ENCODE measurements around the gene BTG2.
"Not testable (repeated sequence)": the region's sequence is repeated elsewhere in the genome, so short reads cannot be mapped to it uniquely, and the experiment has no call there.

BTG2 gene

DNA sequence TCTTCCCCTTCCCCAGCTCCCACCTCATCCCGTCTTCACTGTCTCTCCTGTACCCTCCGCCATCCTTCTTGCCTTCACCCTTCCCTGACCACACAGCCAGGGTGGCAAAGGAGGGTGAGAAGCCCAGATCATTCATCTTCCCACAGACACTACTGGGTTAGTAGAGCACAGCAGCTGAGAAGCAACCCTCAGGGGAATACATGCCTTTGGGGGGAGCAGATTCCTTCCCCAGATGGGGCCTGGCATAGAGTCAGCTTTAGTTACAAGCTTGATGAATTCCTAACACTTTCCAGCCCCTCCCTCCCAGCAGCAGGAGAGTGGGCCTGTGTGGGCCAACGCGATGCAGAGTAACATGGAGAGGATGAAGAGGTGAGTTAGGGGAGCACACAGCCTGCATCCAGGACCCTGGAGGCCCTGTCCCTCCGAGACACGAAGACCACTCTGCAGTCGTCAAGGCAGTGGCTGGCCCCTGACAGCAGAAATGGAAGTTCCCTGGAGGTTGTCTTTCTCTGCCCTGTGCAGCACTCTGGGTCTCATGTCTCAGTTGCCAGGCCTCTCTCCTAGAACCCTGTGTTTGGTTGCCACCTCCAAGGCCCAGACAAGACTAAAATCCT is 8.8 kb upstream of the BTG2 start:
- no peak for DNase-seq (ENCODE audit: low read depth)
- H3K4me3 ChIP-seq (replicated peaks; ENCODE audit: low read depth, low read length): no peak overlapping the region
- TF ChIP-seq, protein P1, sequence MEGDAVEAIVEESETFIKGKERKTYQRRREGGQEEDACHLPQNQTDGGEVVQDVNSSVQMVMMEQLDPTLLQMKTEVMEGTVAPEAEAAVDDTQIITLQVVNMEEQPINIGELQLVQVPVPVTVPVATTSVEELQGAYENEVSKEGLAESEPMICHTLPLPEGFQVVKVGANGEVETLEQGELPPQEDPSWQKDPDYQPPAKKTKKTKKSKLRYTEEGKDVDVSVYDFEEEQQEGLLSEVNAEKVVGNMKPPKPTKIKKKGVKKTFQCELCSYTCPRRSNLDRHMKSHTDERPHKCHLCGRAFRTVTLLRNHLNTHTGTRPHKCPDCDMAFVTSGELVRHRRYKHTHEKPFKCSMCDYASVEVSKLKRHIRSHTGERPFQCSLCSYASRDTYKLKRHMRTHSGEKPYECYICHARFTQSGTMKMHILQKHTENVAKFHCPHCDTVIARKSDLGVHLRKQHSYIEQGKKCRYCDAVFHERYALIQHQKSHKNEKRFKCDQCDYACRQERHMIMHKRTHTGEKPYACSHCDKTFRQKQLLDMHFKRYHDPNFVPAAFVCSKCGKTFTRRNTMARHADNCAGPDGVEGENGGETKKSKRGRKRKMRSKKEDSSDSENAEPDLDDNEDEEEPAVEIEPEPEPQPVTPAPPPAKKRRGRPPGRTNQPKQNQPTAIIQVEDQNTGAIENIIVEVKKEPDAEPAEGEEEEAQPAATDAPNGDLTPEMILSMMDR (IDR thresholded peaks at IDR 0.05; ENCODE audit: low read length, missing control alignments): no peak

- no peak for DNase-seq (ENCODE audit: low read depth)
- no peak overlapping the region for H3K4me3 ChIP-seq (replicated peaks; ENCODE audit: low read depth, low read length)
- TF ChIP-seq, protein P1 (IDR thresholded peaks at IDR 0.05; ENCODE audit: low read length, missing control alignments): no peak
Observed at GRCh38 chr1:203299169-203299568, 6.2 kb upstream of the BTG2 start.

GRCh38 chr1:203299719-203300429 is 5.4 kb upstream of the BTG2 start:
- DNase-seq (ENCODE audit: low read depth); H3K4me3 ChIP-seq (replicated peaks; ENCODE audit: low read depth, low read length): not testable (repeated sequence)

GRCh38 chr1:203300441-203301330 is 4.6 kb upstream of the BTG2 start:
- H3K4me3 ChIP-seq (replicated peaks; ENCODE audit: low read depth, low read length): no peak overlapping the region
- TF ChIP-seq, protein P1 (IDR thresholded peaks at IDR 0.05; ENCODE audit: low read length, missing control alignments): no peak
- no peak for DNase-seq (ENCODE audit: low read depth)

GRCh38 chr1:203301331-203301668 is 4.0 kb upstream of the BTG2 start:
- no peak for DNase-seq (ENCODE audit: low read depth)
- H3K4me3 ChIP-seq (replicated peaks; ENCODE audit: low read depth, low read length): no peak overlapping the region
- TF ChIP-seq, protein P1 (IDR thresholded peaks at IDR 0.05; ENCODE audit: low read length, missing control alignments): no peak

DNA sequence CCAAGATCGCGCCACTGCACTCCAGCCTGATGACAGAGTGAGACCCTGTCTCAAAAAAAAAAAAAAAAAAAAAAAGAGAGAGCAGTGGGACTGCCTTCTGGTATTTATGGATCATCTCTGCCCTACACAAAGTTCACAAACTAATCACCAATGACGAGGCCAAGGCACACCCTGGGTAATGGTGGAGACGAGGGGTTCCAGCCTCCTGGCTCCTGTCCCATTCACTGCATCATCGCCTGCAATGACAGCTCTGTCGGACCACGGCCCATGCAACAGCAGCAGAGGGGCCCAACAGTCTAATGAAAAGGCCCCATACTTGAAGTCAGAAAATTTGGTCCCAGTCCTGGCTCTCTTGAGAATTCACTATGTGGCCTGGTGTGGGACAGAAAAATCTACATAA is 2.9 kb upstream of the BTG2 start:
- H3K4me3 ChIP-seq (replicated peaks; ENCODE audit: low read depth, low read length): no peak overlapping the region
- no peak for DNase-seq (ENCODE audit: low read depth)
- TF ChIP-seq, protein P1 (IDR thresholded peaks at IDR 0.05; ENCODE audit: low read length, missing control alignments): no peak

DNA sequence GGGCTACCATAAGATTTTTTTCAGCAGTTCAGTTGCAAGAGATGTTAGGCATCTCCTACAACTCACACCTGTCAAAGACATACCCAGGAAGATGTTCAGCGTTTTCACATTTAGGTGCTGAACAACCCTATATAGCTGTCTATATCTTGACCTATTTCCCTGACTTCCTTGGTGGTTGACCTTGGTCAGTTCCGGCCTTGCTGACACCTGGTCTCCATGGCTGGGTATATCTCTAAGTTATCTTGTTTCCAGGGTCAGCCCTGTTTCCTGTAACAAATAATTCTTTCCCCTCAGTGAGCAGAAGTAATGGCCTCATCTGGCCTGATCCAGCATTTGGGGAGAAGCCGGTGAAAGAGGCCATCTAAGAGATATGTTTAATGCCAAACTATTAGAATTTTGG is 2.4 kb upstream of the BTG2 start:
- H3K4me3 ChIP-seq (replicated peaks; ENCODE audit: low read depth, low read length): no peak overlapping the region
- TF ChIP-seq, protein P1 (IDR thresholded peaks at IDR 0.05; ENCODE audit: low read length, missing control alignments): no peak
- DNase-seq (ENCODE audit: low read depth): no peak

All from fibroblast of pulmonary artery (primary cell).